Urothelium cell line (cell line): ENCODE data around the gene TSSK6.

Source experiments
- DNase-seq: peaks from one replicate; pipeline ENCODE4 v3.0.0; 2011; ENCODE audit warnings: low spot score, mixed read lengths
- FAIRE-seq: peaks from 2 replicates; lab custom pipeline; 2011; peaks lifted over from hg19 to GRCh38; lab: Jason Lieb, UNC

TSSK6 gene

GRCh38 chr19:19531951-19532805 is 16.8 kb upstream of the TSSK6 start:
- FAIRE-seq, result no peak
- peak; percentile 60 for DNase-seq

GRCh38 chr19:19530889-19531288 is 15.5 kb upstream of the TSSK6 start:
- FAIRE-seq (no peak), DNase-seq (no peak)

- FAIRE-seq (no peak), DNase-seq (no peak)
Observed at GRCh38 chr19:19530423-19530804, 15.1 kb upstream of the TSSK6 start.

- DNase-seq (no peak), FAIRE-seq (no peak)
Observed at GRCh38 chr19:19529783-19530422, 14.6 kb upstream of the TSSK6 start.

- no peak for DNase-seq
- FAIRE-seq, result no peak
Observed at GRCh38 chr19:19528721-19529490, 13.6 kb upstream of the TSSK6 start, which contains the start of gene YJEFN3. Gene YJEFN3, plus strand, starts transcription at chr19:19528911. Its CDS starts 22 bp downstream, at chr19:19528933.

- DNase-seq (no peak), FAIRE-seq (no peak)
Observed at GRCh38 chr19:19527674-19528625, 12.6 kb upstream of the TSSK6 start.

GRCh38 chr19:19527371-19527656 is 12.0 kb upstream of the TSSK6 start:
- DNase-seq (no peak), FAIRE-seq (no peak)

- DNase-seq, result no peak
- no peak for FAIRE-seq
Observed at GRCh38 chr19:19526581-19527370, 11.4 kb upstream of the TSSK6 start.

- FAIRE-seq (no peak), DNase-seq (no peak)
Observed at GRCh38 chr19:19525611-19526380, 10.4 kb upstream of the TSSK6 start.

- no peak for DNase-seq
- no peak for FAIRE-seq
Observed at GRCh38 chr19:19524053-19524452, 8.7 kb upstream of the TSSK6 start.

GRCh38 chr19:19523177-19523576 is 7.8 kb upstream of the TSSK6 start:
- DNase-seq (no peak), FAIRE-seq (no peak)

GRCh38 chr19:19520989-19521388 is 5.6 kb upstream of the TSSK6 start:
- DNase-seq, result no peak

GRCh38 chr19:19517235-19517619 is 1.9 kb upstream of the TSSK6 start:
- FAIRE-seq (no peak), DNase-seq (no peak)

More at GRCh38 chr19:19520989-19521388, 5.6 kb upstream of the TSSK6 start:
- FAIRE-seq, result no peak

- no peak for FAIRE-seq
Observed at GRCh38 chr19:19515642-19516519, 533 bp upstream of the TSSK6 start, which contains the start of gene NDUFA13. Gene NDUFA13, plus strand, starts transcription at chr19:19516225. Its CDS starts 14 bp downstream, at chr19:19516239.

GRCh38 chr19:19514215-19514657 is 1.1 kb downstream of the TSSK6 start:
- FAIRE-seq (no peak), DNase-seq (no peak)

More at GRCh38 chr19:19515642-19516519, 533 bp upstream of the TSSK6 start, which contains the start of gene NDUFA13:
- DNase-seq, result peak; percentile 85

- FAIRE-seq, result no peak
- no peak for DNase-seq
Observed at GRCh38 chr19:19513682-19514081, 1.7 kb downstream of the TSSK6 start.

GRCh38 chr19:19510432-19510831 is 4.9 kb downstream of the TSSK6 start:
- DNase-seq (no peak), FAIRE-seq (no peak)

- FAIRE-seq, result no peak
- no peak for DNase-seq
Observed at GRCh38 chr19:19508217-19508616, 7.1 kb downstream of the TSSK6 start.
